A673 (cell line): ENCODE measurements around the gene OR10J1. TPM values are rescaled to one million over a fixed set of nuclear protein-coding genes. Genes with fewer than 3 reads are reported as not detected.
A peak's percentile ranks its signal among the peaks of the same experiment; 100 is the strongest.

Experiments
- BruUV-seq: library from RNA; stranded (reverse); fragments of 400-500 nt; replicated peaks from 2 replicates; lab custom pipeline; 2021; lab: Mats Ljungman, UMichigan
- CTCF ChIA-PET: fragments of 300-600 bp; sonication (Branson Sonifier 250); formaldehyde crosslinking; loops from one replicate; lab custom pipeline; 2022; ENCODE audit warnings: antibody characterized with exemption; lab: Charles Lee
- POLR2A ChIA-PET: fragments of 300-600 bp; sonication (Branson Sonifier 250); formaldehyde crosslinking; loops from one replicate; lab custom pipeline; 2022; ENCODE audit warnings: antibody characterized with exemption; ENCODE audit not compliant: low non-redundant PET; lab: Charles Lee
- DNase-seq: peaks from one replicate; pipeline ENCODE4 v3.0.0-alpha.2; 2015; ENCODE audit warnings: low spot score
- H3K27ac ChIP-seq: fragments of 200-600 bp; sonication (generic); 2 replicates; pipeline ENCODE4 v1.5.1; 2016; ENCODE audit warnings: mixed run types, low read depth, mild to moderate bottlenecking, mixed read lengths, antibody characterized with exemption, low read length; ENCODE audit not compliant: poor library complexity, severe bottlenecking
- H3K27me3 ChIP-seq: fragments of 200-600 bp; sonication (generic); replicated peaks from 2 replicates; pipeline ENCODE4 v1.6.1; 2017; ENCODE audit warnings: mixed run types, low read depth, mild to moderate bottlenecking, mixed read lengths, antibody characterized with exemption, low read length; ENCODE audit not compliant: insufficient read depth, poor library complexity
- H3K36me3 ChIP-seq: fragments of 200-600 bp; sonication (generic); 2 replicates; pipeline ENCODE4 v1.6.1; 2016; ENCODE audit warnings: mixed run types, mild to moderate bottlenecking, mixed read lengths, antibody characterized with exemption, low read length; ENCODE audit not compliant: insufficient read depth, poor library complexity, severe bottlenecking
- H3K4me1 ChIP-seq: fragments of 200-600 bp; sonication (generic); 2 replicates; pipeline ENCODE4 v1.6.1; 2017; ENCODE audit warnings: mixed run types, mild to moderate bottlenecking, mixed read lengths, antibody characterized with exemption, low read length; ENCODE audit not compliant: insufficient read depth, poor library complexity, severe bottlenecking
- H3K4me3 ChIP-seq: fragments of 200-600 bp; sonication (generic); 2 replicates; pipeline ENCODE4 v1.5.1; 2016; ENCODE audit warnings: low read depth, mixed run types, mild to moderate bottlenecking, mixed read lengths, low read length; ENCODE audit not compliant: poor library complexity, severe bottlenecking
- H3K9me3 ChIP-seq: fragments of 200-600 bp; sonication (generic); 2 replicates; pipeline ENCODE4 v1.6.1; 2016; ENCODE audit warnings: mixed run types, low read depth, mild to moderate bottlenecking, mixed read lengths, antibody characterized with exemption, low read length; ENCODE audit not compliant: poor library complexity, severe bottlenecking
- EZH2 ChIP-seq: fragments of 200-600 bp; sonication (generic); IDR thresholded peaks from 2 replicates; pipeline ENCODE4 v1.6.1; 2017; ENCODE audit warnings: borderline replicate concordance, low read depth, mild to moderate bottlenecking, mixed read lengths, antibody characterized with exemption, low read length; ENCODE audit not compliant: poor library complexity, severe bottlenecking
- intact Hi-C: fragments of 100-400 bp; cut with micrococcal nuclease; formaldehyde crosslinking; loops from one replicate; pipeline ENCODE4 v1.10.0; 2022; ENCODE audit not compliant: unreplicated experiment
- total RNA-seq: library from RNA; stranded (reverse); gene quantifications from 2 replicates; pipeline ENCODE4 v1.2.3, GENCODE V29; 2021
- TF ChIP-seq, protein P1 (sequence below): fragments of 300-800, 200-600 bp; sonication (generic); conservative IDR thresholded peaks from 2 replicates; pipeline ENCODE4 v1.5.1; 2017; ENCODE audit warnings: low read depth, mild to moderate bottlenecking, antibody characterized with exemption, low read length, moderate library complexity, mixed read lengths

Gene OR10J1
- total RNA-seq, 1 experiment from 2014 or later = not detected

DNA sequence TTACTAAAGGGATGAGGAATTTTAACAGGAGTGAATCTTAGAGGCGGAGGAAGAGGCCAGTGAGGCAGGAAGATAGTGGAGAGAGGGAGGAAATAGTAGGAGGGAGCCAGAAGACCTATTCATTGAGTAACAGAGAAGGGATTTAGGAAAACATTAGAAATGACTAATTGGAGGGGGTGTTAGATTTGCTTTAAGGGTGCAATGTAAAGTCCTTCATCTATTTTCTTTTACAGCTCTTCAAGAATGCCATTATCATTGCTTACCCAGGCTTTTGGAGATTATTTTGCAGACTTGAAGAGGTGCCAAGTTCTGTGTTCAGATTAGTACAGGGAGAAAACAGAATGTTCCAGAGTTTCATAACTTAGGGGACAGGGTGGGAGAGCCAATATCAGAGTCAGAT lies 33.8 kb downstream of the OR10J1 start:
- no TSS peak for BruUV-seq
- ChIA-PET POLR2A (no interaction called here), CTCF (no interaction called here)
- Histone ChIP-seq H3K27ac (no peak overlapping the region), H3K4me3 (no peak overlapping the region), H3K36me3 (no peaks in the 10 kb centered on the region), H3K27me3 (peaks cover 5% of the 10 kb centered on the region), H3K9me3 (no peaks in the 10 kb centered on the region), H3K4me1 (no peaks in the 10 kb centered on the region)
- intact Hi-C loops = no loop called here
- DNase-seq = peak; percentile 57
- TF ChIP-seq, protein P1, sequence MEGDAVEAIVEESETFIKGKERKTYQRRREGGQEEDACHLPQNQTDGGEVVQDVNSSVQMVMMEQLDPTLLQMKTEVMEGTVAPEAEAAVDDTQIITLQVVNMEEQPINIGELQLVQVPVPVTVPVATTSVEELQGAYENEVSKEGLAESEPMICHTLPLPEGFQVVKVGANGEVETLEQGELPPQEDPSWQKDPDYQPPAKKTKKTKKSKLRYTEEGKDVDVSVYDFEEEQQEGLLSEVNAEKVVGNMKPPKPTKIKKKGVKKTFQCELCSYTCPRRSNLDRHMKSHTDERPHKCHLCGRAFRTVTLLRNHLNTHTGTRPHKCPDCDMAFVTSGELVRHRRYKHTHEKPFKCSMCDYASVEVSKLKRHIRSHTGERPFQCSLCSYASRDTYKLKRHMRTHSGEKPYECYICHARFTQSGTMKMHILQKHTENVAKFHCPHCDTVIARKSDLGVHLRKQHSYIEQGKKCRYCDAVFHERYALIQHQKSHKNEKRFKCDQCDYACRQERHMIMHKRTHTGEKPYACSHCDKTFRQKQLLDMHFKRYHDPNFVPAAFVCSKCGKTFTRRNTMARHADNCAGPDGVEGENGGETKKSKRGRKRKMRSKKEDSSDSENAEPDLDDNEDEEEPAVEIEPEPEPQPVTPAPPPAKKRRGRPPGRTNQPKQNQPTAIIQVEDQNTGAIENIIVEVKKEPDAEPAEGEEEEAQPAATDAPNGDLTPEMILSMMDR = no peak
- TF ChIP-seq EZH2 = no peak

DNA sequence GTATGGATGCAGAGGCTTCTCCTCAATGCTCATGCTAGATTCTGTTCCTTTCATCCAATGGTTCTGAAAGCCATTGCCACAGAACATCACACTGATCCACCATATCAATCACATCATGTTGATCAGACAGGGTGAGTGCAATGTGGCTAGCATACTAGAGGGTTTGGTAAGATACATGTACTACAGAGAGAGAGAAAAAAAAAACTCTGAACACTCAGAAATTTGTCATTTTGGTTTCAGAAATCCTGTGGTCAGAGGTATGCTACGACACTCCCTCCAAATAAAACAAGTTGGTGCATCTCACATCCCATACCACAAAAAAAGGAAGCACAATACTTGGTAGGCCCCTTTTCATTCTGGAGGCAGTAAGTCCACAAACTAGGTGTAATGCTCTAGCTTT lies 35.4 kb downstream of the OR10J1 start:
- BruUV-seq = no TSS peak
- ChIA-PET POLR2A (no interaction called here), CTCF (no interaction called here)
- TF ChIP-seq EZH2 = no peak
- TF ChIP-seq, protein P1 = no peak
- Histone ChIP-seq H3K36me3 (no peaks in the 10 kb centered on the region), H3K9me3 (no peaks in the 10 kb centered on the region), H3K4me1 (no peaks in the 10 kb centered on the region), H3K4me3 (no peak overlapping the region), H3K27ac (no peak overlapping the region), H3K27me3 (peaks cover 5% of the 10 kb centered on the region)
- intact Hi-C loops = no loop called here
- no peak for DNase-seq

DNA sequence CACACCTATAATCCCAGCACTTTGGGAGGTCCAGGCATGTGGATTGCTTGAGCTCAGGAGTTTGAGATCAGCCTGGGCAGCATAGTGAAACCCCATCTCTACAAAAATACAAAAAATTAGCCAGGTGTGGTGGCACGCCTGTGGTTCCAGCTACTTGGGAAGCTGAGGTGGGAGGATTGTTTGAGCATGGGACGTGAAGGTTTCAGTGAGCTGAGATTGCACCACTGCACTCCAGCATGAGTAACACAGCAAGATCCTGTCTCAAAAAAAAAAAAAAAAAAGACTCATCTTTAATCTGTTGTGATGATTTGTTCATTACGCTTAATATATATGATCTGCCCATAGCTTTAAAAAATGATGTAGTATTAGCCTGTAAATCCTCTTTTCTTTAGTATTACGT lies 44.0 kb downstream of the OR10J1 start:
- no TSS peak for BruUV-seq
- Histone ChIP-seq H3K27me3 (peaks cover 9% of the 10 kb centered on the region), H3K27ac (no peak overlapping the region), H3K4me1 (no peaks in the 10 kb centered on the region), H3K36me3 (no peaks in the 10 kb centered on the region), H3K4me3 (no peak overlapping the region), H3K9me3 (no peaks in the 10 kb centered on the region)
- intact Hi-C loops = no loop called here
- ChIA-PET POLR2A (no interaction called here), CTCF (no interaction called here)
- no peak for DNase-seq
- TF ChIP-seq, protein P1 = no peak
- no peak for TF ChIP-seq EZH2

Other genes starting within 250 kb of the OR10J1 start
- gene ACKR1, start 234.8 kb upstream of the OR10J1 start, total RNA-seq = not detected in 2 replicates
- gene FCER1A, start 137.4 kb upstream of the OR10J1 start, total RNA-seq = not detected in 2 replicates
- gene OR10J4, start 7.5 kb upstream of the OR10J1 start, total RNA-seq = not detected in 2 replicates
- not detected in 2 replicates for gene OR10J5, start 96.3 kb downstream of the OR10J1 start, total RNA-seq
- gene APCS, start 148.1 kb downstream of the OR10J1 start, total RNA-seq = not detected in 2 replicates